ENCODE results near the gene GNB5.

DNA sequence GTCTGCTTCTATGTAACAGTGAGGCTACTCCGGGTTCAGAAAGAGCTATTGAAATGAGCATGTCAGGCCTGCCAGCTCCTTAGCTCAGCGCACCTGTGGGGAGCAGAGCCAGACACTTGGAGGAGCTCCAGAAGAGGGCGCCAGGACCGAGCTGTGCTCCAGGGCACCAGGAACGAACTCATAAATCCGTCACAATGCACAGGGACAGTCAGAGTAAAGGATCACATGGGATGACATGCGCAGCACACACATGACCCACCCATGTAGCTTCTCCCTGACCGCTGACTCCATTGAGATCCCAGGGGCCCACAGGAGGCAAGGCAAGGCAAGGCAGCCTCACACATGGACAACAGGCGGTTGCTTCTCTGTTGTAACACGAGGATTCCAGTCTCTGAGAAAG is 26.0 kb upstream of the GNB5 start:
- TF ChIP-seq, protein P1, sequence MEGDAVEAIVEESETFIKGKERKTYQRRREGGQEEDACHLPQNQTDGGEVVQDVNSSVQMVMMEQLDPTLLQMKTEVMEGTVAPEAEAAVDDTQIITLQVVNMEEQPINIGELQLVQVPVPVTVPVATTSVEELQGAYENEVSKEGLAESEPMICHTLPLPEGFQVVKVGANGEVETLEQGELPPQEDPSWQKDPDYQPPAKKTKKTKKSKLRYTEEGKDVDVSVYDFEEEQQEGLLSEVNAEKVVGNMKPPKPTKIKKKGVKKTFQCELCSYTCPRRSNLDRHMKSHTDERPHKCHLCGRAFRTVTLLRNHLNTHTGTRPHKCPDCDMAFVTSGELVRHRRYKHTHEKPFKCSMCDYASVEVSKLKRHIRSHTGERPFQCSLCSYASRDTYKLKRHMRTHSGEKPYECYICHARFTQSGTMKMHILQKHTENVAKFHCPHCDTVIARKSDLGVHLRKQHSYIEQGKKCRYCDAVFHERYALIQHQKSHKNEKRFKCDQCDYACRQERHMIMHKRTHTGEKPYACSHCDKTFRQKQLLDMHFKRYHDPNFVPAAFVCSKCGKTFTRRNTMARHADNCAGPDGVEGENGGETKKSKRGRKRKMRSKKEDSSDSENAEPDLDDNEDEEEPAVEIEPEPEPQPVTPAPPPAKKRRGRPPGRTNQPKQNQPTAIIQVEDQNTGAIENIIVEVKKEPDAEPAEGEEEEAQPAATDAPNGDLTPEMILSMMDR (conservative IDR thresholded peaks at IDR 0.05) = peak; percentile 66
- TF ChIP-seq ZFX (IDR thresholded peaks at IDR 0.05) = no peak
